Eye (tissue), 1 donor: Measurements from ENCODE around the gene ANKS1A.
A peak's percentile ranks its signal among the peaks of the same experiment; 100 is the strongest.

ENCODE experiments used
- DNase-seq: peaks from one replicate; pipeline ENCODE4 v3.0.0-alpha.2; 2015

ANKS1A gene

DNA sequence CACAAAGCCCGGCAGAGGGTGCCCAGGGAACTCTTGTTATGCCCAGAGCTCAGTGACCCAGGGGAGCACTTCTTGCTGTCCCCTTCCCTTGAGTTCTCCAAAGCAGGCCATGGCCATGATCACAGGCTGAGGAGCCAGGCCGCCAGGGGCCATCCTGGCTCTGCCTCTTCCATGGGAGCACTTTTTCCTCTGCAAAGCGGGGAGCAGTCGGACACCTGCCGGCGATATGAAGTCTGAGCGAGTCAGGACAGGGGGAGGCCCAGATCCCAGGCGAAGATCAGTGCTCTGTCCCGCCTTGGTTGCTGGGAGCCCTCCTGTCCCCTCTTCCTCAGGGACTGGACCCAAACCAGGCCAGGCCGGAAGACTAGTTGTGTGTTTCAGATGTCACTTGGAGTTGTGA is 184.2 kb downstream of the ANKS1A start:
- DNase-seq = no peak

DNA sequence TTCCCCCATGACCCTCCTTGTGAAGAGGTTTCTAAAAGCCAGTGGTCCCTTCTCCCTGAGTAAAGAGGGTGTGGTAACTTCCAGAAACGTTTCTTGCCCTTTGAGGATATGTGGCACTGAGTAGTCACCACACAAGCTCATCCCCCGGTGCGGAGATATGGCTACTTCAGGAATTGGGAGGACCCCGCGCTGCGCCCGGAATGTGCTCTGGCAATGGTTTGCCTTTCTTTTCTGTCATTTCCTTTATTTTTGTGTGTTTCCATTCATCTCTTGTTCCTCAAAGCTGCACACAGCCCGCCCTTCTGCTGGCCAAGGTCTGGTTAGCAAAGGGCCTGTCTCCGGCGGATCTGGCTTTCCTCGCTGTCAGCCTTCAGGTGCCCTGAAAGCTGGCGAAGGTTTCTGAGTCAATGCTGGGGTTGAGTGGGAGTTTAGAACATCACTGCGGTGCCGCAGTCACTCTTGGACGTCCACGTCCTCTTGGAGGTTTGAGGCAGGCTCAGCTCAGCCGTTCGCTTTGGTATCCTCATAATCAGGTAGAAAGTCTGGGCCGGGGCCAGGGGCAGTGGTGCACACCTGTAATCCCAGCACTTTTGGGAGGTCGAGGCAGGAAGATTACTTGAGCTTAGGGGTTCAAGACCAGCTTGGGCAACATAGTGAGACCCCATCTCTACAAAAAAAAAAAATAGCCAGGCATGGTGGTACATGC is 184.9 kb downstream of the ANKS1A start:
- DNase-seq = no peak

- DNase-seq = peak; percentile 17
These were observed 188.1 kb downstream of the ANKS1A start for GRCh38 chr6:35076997-35077712.

DNA sequence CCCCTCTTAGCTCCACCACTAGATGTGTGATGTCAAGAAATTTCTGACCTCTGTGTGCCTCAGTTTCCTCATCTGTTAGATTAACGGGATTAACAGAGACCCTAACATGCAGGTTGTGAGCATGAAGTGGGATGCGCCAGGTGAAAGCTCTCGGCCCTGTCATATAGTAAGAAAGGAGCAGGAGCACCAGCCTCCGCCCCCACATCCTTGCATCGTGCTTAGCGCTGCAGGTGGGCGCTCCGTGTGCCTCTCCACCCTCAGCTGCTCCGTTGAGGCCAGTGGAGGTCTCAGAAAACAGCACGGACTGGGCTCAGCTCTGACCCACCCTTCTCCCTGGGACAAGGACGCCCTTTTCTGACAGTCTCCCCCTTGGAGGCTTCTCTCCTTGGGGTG is 188.7 kb downstream of the ANKS1A start:
- DNase-seq = no peak

- DNase-seq = no peak
These were observed 189.3 kb downstream of the ANKS1A start for GRCh38 chr6:35078226-35078850.

- no peak for DNase-seq
These were observed 189.8 kb downstream of the ANKS1A start for GRCh38 chr6:35078896-35079295.

DNA sequence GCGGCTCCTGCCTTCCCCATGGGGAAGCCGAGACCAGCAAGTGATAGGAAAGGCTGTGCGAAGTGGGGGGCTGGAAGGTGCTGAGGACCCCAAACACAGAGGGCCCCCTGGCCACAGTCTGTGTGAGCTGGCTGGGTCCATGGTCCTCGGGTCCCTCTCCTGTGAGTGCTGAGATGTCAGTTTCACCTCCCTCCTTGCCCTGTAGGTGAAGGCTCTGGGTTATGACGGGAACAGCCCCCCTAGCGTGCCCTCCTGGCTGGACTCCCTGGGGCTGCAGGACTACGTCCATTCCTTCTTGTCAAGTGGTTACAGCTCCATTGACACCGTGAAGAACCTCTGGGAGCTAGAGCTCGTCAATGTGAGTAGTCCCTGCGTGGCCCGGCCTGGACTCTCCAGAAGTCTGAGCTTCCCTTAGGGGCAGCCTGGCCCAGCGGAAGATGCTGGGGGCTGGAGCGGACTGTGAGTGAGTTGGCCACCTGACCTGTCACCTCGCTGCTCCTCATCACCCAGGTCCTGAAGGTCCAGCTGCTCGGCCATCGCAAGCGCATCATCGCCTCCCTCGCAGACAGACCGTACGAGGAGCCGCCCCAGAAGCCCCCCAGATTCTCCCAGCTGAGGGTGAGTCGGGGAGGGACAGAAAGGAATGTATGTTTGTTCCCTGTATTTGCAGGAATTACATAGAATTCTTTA is 190.4 kb downstream of the ANKS1A start:
- no peak for DNase-seq

GRCh38 chr6:35080016-35080680 is 191.1 kb downstream of the ANKS1A start:
- DNase-seq = no peak

DNA sequence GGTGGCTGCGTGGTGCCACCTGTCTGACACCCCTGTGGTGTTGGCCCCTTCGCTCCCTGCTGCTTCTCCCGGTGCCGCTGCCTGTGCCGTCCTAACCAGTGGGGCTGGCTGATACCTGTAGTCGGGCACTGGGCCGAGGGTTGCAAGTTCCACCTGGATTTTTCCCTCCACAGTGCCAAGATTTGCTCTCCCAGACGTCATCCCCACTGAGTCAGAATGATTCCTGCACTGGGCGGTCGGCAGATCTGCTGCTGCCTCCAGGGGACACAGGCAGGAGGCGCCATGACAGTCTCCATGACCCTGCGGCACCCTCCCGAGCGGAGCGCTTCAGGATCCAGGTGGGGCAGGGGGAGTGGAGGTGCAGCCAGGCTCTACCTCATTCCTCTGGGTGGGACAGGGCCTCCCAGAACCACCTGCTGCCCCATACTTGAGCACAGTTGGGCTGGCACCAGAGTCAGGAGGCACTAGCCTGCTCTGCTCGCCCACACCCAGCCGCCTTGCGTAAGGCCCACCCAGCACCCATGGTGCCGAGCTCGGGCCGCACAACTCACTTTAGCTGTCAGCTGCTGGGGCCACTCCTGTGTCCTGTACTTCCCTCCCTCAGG is 191.9 kb downstream of the ANKS1A start:
- no peak for DNase-seq

- no peak for DNase-seq
These were observed 192.4 kb downstream of the ANKS1A start for GRCh38 chr6:35081426-35081851.

- peak; percentile 11 for DNase-seq
These were observed 193.1 kb downstream of the ANKS1A start for GRCh38 chr6:35082046-35082732.

- DNase-seq = no peak
These were observed 193.8 kb downstream of the ANKS1A start for GRCh38 chr6:35082733-35083403.

GRCh38 chr6:35083507-35083906 is 194.5 kb downstream of the ANKS1A start:
- DNase-seq = no peak

GRCh38 chr6:35084041-35084491 is 195.0 kb downstream of the ANKS1A start:
- DNase-seq = no peak

DNA sequence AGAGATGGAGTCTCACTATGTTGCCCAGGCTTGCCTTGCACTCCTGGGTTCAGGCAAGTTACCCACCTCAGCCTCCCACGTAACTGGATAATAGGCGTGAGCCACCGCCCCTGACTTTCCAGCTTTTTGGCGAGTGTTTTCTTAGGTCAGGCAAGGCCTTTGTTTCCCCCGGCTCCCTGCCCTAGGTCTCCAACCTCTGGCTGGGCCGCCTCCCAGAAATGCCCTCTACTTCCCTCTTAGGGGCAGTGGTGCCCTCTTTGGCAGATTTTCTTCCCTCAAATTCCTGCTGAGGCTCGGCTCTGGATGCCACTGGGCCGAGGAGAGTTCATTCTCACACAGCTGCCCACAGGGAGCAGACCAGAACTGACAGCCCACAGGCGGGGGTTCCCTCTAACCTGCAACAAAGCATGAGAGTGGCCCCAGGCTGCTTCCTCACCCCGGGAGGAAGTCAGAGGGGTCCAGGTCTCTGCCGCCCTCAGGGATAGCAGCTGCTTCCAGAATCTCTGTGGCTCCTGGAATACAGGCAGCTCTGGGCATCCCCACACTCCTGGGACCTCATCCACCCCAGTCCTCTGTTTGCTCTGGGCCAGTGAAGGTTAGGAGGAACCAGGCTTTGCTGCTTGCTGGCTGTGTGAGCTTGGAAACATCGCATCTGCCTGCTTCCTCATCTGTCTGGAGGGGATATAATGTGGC is 195.6 kb downstream of the ANKS1A start:
- no peak for DNase-seq

GRCh38 chr6:35085359-35086281 is 196.6 kb downstream of the ANKS1A start:
- DNase-seq = no peak

- DNase-seq = no peak
These were observed 197.2 kb downstream of the ANKS1A start for GRCh38 chr6:35086282-35086632.

- DNase-seq = no peak
These were observed 197.7 kb downstream of the ANKS1A start for GRCh38 chr6:35086636-35087360.
